GM12878 (cell line): Measurements from ENCODE around the gene GPRIN2.

ENCODE experiments used
- NKRF ChIP-seq: fragments of 450-650 bp; conservative IDR thresholded peaks from 2 replicates; pipeline ENCODE4 v1.6.1; 2017; ENCODE audit warnings: mild to moderate bottlenecking, moderate library complexity
- POLR2A ChIP-seq: IDR thresholded peaks from 2 replicates; pipeline ENCODE4 v1.6.1; 2011; ENCODE audit warnings: low read depth, mild to moderate bottlenecking, low read length
- TF ChIP-seq, protein P1 (sequence below): fragments of 450-650 bp; IDR thresholded peaks from 2 replicates; pipeline ENCODE4 v1.6.1; 2017; ENCODE audit warnings: mild to moderate bottlenecking, moderate library complexity
- TF ChIP-seq, protein P2 (sequence below): IDR thresholded peaks from 2 replicates; pipeline ENCODE4 v1.6.1; 2012; ENCODE audit warnings: mild to moderate bottlenecking, low read depth, low read length
- TF ChIP-seq, protein P3 (sequence below), 3 experiments: IDR thresholded peaks in 2 of 3; conservative IDR thresholded peaks in 1 of 3; 2 replicates each; pipeline ENCODE4 v1.5.1; 2011; ENCODE audit warnings: low read depth in 3 of 3, low read length in 3 of 3, mild to moderate bottlenecking in 3 of 3, control low read depth in 2 of 3, moderate library complexity in 2 of 3, inconsistent platforms in 1 of 3, mixed read lengths in 1 of 3; ENCODE audit not compliant: control insufficient read depth in 2 of 3, insufficient read depth in 1 of 3; ENCODE audit errors: extremely low read depth in 1 of 3

GRCh38 chr10:46556515-46557318 lies at the start of gene GPRIN2:
- TF ChIP-seq, protein P1, sequence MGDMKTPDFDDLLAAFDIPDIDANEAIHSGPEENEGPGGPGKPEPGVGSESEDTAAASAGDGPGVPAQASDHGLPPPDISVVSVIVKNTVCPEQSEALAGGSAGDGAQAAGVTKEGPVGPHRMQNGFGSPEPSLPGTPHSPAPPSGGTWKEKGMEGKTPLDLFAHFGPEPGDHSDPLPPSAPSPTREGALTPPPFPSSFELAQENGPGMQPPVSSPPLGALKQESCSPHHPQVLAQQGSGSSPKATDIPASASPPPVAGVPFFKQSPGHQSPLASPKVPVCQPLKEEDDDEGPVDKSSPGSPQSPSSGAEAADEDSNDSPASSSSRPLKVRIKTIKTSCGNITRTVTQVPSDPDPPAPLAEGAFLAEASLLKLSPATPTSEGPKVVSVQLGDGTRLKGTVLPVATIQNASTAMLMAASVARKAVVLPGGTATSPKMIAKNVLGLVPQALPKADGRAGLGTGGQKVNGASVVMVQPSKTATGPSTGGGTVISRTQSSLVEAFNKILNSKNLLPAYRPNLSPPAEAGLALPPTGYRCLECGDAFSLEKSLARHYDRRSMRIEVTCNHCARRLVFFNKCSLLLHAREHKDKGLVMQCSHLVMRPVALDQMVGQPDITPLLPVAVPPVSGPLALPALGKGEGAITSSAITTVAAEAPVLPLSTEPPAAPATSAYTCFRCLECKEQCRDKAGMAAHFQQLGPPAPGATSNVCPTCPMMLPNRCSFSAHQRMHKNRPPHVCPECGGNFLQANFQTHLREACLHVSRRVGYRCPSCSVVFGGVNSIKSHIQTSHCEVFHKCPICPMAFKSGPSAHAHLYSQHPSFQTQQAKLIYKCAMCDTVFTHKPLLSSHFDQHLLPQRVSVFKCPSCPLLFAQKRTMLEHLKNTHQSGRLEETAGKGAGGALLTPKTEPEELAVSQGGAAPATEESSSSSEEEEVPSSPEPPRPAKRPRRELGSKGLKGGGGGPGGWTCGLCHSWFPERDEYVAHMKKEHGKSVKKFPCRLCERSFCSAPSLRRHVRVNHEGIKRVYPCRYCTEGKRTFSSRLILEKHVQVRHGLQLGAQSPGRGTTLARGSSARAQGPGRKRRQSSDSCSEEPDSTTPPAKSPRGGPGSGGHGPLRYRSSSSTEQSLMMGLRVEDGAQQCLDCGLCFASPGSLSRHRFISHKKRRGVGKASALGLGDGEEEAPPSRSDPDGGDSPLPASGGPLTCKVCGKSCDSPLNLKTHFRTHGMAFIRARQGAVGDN = no peak
- TF ChIP-seq, protein P2, sequence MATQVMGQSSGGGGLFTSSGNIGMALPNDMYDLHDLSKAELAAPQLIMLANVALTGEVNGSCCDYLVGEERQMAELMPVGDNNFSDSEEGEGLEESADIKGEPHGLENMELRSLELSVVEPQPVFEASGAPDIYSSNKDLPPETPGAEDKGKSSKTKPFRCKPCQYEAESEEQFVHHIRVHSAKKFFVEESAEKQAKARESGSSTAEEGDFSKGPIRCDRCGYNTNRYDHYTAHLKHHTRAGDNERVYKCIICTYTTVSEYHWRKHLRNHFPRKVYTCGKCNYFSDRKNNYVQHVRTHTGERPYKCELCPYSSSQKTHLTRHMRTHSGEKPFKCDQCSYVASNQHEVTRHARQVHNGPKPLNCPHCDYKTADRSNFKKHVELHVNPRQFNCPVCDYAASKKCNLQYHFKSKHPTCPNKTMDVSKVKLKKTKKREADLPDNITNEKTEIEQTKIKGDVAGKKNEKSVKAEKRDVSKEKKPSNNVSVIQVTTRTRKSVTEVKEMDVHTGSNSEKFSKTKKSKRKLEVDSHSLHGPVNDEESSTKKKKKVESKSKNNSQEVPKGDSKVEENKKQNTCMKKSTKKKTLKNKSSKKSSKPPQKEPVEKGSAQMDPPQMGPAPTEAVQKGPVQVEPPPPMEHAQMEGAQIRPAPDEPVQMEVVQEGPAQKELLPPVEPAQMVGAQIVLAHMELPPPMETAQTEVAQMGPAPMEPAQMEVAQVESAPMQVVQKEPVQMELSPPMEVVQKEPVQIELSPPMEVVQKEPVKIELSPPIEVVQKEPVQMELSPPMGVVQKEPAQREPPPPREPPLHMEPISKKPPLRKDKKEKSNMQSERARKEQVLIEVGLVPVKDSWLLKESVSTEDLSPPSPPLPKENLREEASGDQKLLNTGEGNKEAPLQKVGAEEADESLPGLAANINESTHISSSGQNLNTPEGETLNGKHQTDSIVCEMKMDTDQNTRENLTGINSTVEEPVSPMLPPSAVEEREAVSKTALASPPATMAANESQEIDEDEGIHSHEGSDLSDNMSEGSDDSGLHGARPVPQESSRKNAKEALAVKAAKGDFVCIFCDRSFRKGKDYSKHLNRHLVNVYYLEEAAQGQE = no peak
- TF ChIP-seq POLR2A = no peak
- TF ChIP-seq, protein P3, sequence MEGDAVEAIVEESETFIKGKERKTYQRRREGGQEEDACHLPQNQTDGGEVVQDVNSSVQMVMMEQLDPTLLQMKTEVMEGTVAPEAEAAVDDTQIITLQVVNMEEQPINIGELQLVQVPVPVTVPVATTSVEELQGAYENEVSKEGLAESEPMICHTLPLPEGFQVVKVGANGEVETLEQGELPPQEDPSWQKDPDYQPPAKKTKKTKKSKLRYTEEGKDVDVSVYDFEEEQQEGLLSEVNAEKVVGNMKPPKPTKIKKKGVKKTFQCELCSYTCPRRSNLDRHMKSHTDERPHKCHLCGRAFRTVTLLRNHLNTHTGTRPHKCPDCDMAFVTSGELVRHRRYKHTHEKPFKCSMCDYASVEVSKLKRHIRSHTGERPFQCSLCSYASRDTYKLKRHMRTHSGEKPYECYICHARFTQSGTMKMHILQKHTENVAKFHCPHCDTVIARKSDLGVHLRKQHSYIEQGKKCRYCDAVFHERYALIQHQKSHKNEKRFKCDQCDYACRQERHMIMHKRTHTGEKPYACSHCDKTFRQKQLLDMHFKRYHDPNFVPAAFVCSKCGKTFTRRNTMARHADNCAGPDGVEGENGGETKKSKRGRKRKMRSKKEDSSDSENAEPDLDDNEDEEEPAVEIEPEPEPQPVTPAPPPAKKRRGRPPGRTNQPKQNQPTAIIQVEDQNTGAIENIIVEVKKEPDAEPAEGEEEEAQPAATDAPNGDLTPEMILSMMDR (IDR thresholded peaks at IDR 0.05 in 2 of 3, conservative IDR thresholded peaks at IDR 0.05 in 1 of 3; ENCODE audit: control insufficient read depth in 2 of 3, extremely low read depth in 1 of 3, insufficient read depth in 1 of 3, low read depth in 3 of 3, low read length in 3 of 3) = no peak
- TF ChIP-seq NKRF = no peak
